Body of pancreas (tissue), 4 donors: Measurements from ENCODE around the gene SKIC2.

ENCODE experiments used
- CTCF ChIP-seq, 7 experiments: fragments of 450-650 bp in 4 of 7; fragments of 200-600 bp in 3 of 7; sonication (generic) in 3 of 7; IDR thresholded peaks; one replicate each; pipeline ENCODE4 v1.5.1; 2016 to 2019; ENCODE audit warnings: antibody characterized with exemption in 7 of 7
- POLR2A ChIP-seq, 3 donors: fragments of 450-650 bp; IDR thresholded peaks; one replicate each; pipeline ENCODE4 v1.6.1; 2016; ENCODE audit warnings: antibody characterized with exemption in 3 of 3, mild to moderate bottlenecking in 2 of 3

GRCh38 chr6:31920811-31921210 lies 38.2 kb upstream of the SKIC2 start:
- no peak for TF ChIP-seq POLR2A (IDR thresholded peaks at IDR 0.05)
- no peak for TF ChIP-seq CTCF (IDR thresholded peaks at IDR 0.05)
